Activated CD4-positive, alpha-beta T cell treated with anti-CD3 and anti-CD28 coated beads for 36 hours (primary cell): ENCODE measurements around the gene COQ9. TPM values are rescaled to one million over a fixed set of nuclear protein-coding genes. Genes with fewer than 3 reads are reported as not detected.
A peak's percentile ranks its signal among the peaks of the same experiment; 100 is the strongest.
"Not testable (repeated sequence)": the region's sequence is repeated elsewhere in the genome, so short reads cannot be mapped to it uniquely, and the experiment has no call there.

ENCODE experiments used
- ATAC-seq: fragments of 200-7000 bp; cut with Tn5 transposase; one replicate; pipeline ENCODE4 v1.10.0; 2021; ENCODE audit warnings: mild to moderate bottlenecking, moderate library complexity
- CTCF ChIA-PET: fragments of 350-600 bp; sonication (Branson Sonifier 250); formaldehyde crosslinking; loops from one replicate; lab custom pipeline; 2021; ENCODE audit warnings: antibody characterized with exemption; lab: Charles Lee
- POLR2A ChIA-PET: fragments of 350-600 bp; sonication (Branson Sonifier 250); formaldehyde crosslinking; loops from one replicate; lab custom pipeline; 2021; ENCODE audit warnings: antibody characterized with exemption, inconsistent platforms; lab: Charles Lee
- DNase-seq: peaks from one replicate; pipeline ENCODE4 v3.0.0-alpha.2; 2020
- H3K27ac Mint-ChIP-seq: one replicate; pipeline ENCODE4 v1.8.0; 2021; ENCODE audit warnings: mixed read lengths
- H3K27me3 Mint-ChIP-seq: one replicate; pipeline ENCODE4 v1.8.0; 2021; ENCODE audit warnings: mixed read lengths
- H3K36me3 Mint-ChIP-seq: one replicate; pipeline ENCODE4 v1.8.0; 2021; ENCODE audit warnings: low read depth, mixed read lengths
- H3K4me1 Mint-ChIP-seq: one replicate; pipeline ENCODE4 v1.8.0; 2021; ENCODE audit warnings: mixed read lengths
- H3K4me3 Mint-ChIP-seq: one replicate; pipeline ENCODE4 v1.8.0; 2021; ENCODE audit warnings: mild to moderate bottlenecking, moderate library complexity, mixed read lengths
- H3K9me3 Mint-ChIP-seq: one replicate; pipeline ENCODE4 v1.8.0; 2021; ENCODE audit warnings: low read depth, mixed read lengths
- intact Hi-C, 2 experiments: fragments of 100-400 bp; cut with DNase I in 1 of 2; cut with micrococcal nuclease in 1 of 2; formaldehyde crosslinking; loops; one replicate each; pipeline versions ENCODE4 v1.14.2 to v1.15.1; 2022 to 2024; cut with DNase I, micrococcal nuclease
- total RNA-seq, 2 experiments: library from RNA; stranded (reverse); gene quantifications; one replicate each; pipeline ENCODE4 v1.2.3, GENCODE V29; 2021

COQ9 gene
- total RNA-seq, 2 experiments from 2014 or later = 39.4 to 52.1 TPM

DNA sequence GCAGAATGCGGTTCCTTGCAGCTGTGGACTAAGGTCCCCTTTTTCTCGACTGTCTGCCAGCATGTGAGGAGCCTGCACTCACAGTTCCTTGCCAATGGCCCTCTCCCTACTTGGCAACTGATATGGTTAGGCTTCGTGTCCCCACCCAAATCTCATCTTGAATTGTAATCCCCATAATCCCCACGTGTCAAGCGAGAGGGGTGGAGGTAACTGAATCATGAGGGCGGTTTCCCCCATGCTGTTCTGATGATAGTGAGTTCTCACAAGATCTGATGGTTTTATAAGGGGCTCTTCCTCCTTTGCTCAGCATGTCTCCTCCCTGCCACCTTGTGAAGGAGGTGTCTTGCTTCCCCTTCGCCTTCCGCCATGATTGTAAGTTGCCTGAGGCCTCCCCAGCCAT lies 20.0 kb upstream of the COQ9 start:
- ATAC-seq (no peak), DNase-seq (no peak)
- Mint-ChIP-seq H3K27ac (no peak overlapping the region), H3K9me3 (no peaks in the 10 kb centered on the region), H3K4me1 (peaks cover under 1% of the 10 kb centered on the region), H3K36me3 (peaks cover 35% of the 10 kb centered on the region), H3K27me3 (no peaks in the 10 kb centered on the region), H3K4me3 (no peak overlapping the region)
- ChIA-PET POLR2A (no interaction called here), CTCF (interaction anchor here (0.7 to 1.5 kb wide), 2 partner anchors 9 to 24 kb away, joined by 3 to 6 read pairs; no protein-coding TSS in a partner anchor)
- intact Hi-C loops = no loop called here

DNA sequence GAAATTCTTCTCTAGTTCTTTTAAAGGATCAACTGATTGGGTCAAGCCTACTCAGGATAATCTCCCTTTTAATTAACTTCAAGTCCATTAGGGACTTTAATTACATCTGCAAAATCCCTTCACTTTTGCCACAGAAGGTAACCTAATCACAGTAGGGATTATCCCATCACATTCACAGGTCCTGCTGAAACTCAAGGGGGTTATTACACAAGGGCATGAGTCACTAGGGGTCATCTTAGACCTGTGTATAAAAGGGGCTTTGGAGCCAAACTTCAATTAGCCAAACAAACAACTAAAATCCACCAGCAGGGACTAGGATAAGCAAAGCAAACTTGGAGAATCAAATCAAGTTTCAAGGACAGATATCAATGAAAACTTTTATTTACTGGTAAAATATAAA lies 19.5 kb upstream of the COQ9 start:
- Mint-ChIP-seq H3K4me1 (peaks cover 5% of the 10 kb centered on the region), H3K36me3 (peaks cover 40% of the 10 kb centered on the region), H3K27ac (no peak overlapping the region), H3K9me3 (no peaks in the 10 kb centered on the region), H3K4me3 (no peak overlapping the region), H3K27me3 (no peaks in the 10 kb centered on the region)
- ChIA-PET CTCF (no interaction called here), POLR2A (no interaction called here)
- ATAC-seq (no peak), DNase-seq (no peak)
- intact Hi-C loops = no loop called here

DNA sequence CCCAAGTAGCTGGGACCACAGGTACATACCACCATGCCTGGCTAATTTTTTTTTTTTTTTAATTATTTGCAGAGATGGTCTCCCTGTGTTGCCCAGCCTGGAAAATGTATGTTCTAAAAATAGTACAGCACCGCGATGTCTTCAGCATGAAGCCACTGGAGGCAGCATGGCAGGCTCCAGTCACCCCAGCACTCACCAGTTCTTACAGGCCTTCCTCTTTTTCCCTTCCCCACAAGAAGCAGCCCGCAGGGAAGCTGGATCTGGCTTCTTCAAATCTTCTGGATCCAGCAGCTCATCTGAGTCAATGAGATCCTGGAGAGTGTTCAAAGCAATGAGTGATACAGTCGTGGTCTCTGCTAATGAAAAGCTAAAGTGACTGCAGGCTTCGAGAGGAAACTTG lies 16.3 kb upstream of the COQ9 start:
- DNase-seq = no peak
- Mint-ChIP-seq H3K27me3 (no peaks in the 10 kb centered on the region), H3K36me3 (peaks cover 62% of the 10 kb centered on the region), H3K4me3 (no peak overlapping the region), H3K9me3 (no peaks in the 10 kb centered on the region), H3K27ac (no peak overlapping the region), H3K4me1 (peaks cover 28% of the 10 kb centered on the region)
- ChIA-PET CTCF (interaction anchor here (0.8 to 1.7 kb wide), 3 partner anchors 11 to 130 kb away, joined by 3 to 10 read pairs (median 5); no protein-coding TSS in a partner anchor), POLR2A (no interaction called here)
- intact Hi-C loops = no loop called here
- ATAC-seq = no peak

DNA sequence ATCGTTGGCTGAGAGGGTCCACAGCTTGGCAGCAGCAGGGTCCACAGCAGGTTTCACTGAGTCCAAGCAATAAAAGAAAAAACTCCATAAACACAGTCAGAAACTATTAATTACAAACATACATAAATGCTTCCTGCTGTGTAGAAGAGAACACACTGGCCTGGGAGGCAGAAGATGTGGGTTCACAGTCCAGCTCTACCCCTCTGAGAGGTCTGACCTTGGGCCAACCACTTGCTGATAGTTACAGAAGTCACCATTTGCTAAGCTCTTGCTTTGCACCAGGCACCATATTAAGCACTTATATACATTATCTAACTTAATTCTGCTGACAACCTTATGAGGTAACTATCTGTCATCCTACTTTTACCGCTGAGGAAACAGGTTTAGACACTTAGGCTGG lies 14.8 kb upstream of the COQ9 start:
- peak overlapping the region; percentile 69 for H3K27ac Mint-ChIP-seq
- H3K27me3 Mint-ChIP-seq = no peaks in the 10 kb centered on the region
- POLR2A ChIA-PET = no interaction called here
- H3K36me3 Mint-ChIP-seq = peaks cover 62% of the 10 kb centered on the region
- ATAC-seq (no peak), DNase-seq (no peak)
- intact Hi-C loops = no loop called here
- CTCF ChIA-PET = interaction anchor here (0.7 to 2.7 kb wide), 9 partner anchors 8 to 196 kb away, joined by 3 to 14 read pairs (median 4); no protein-coding TSS in a partner anchor
- H3K9me3 Mint-ChIP-seq = no peaks in the 10 kb centered on the region
- H3K4me1 Mint-ChIP-seq = peaks cover 28% of the 10 kb centered on the region
- H3K4me3 Mint-ChIP-seq = no peak overlapping the region

DNA sequence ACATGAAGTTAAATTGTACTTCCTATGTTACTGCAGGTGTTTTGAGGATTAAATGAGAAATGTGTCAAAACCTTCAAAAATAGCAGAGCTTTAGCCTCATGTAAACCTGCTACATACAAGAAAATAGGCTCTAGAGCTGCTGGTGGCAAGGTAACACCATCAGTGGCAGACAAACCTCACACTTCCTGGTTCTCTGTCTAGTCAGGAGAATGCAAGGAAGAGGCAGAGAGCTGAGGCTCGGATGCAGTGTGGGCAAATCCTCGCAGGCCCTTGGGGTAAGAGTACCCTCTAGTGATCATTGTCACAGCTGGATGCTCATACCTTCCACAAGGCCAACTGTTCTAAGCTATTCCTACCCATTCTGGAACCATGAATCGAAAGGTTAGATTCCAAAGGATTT lies 14.3 kb upstream of the COQ9 start:
- ChIA-PET CTCF (interaction anchor here (0.7 to 2.7 kb wide), 8 partner anchors 9 to 197 kb away, joined by 3 to 14 read pairs (median 4); no protein-coding TSS in a partner anchor), POLR2A (no interaction called here)
- peak overlapping the region; percentile 49 for H3K27ac Mint-ChIP-seq
- no peaks in the 10 kb centered on the region for H3K9me3 Mint-ChIP-seq
- H3K27me3 Mint-ChIP-seq = no peaks in the 10 kb centered on the region
- intact Hi-C loops = no loop called here
- peaks cover 28% of the 10 kb centered on the region for H3K4me1 Mint-ChIP-seq
- no peak for DNase-seq
- peaks cover 64% of the 10 kb centered on the region for H3K36me3 Mint-ChIP-seq
- no peak overlapping the region for H3K4me3 Mint-ChIP-seq
- no peak for ATAC-seq

DNA sequence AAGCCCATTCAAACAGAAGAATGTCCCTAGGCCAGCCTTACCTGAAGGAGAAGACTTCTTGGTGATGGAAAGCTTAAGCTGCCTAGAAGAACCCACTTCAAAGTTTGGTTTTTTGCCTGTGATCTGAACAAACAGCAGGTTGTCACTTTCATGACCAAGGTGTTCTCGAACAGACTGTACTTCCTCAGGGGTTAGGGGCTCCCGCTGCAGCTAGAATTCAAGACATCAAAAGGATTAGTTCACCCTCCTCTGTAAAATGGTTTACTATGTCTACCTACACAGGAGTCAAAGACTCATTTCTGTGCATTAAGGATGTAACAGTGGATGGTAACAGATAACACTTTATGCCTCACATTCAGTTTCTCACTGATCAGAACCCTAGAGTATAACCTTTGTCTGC lies 13.3 kb upstream of the COQ9 start:
- CTCF ChIA-PET = interaction anchor here (1.2 to 2.7 kb wide), 4 partner anchors 13 to 134 kb away, joined by 3 to 14 read pairs (median 6); partner anchors contain the start of genes CIAPIN1 and COQ9
- DNase-seq = no peak
- Mint-ChIP-seq H3K4me3 (no peak overlapping the region), H3K36me3 (peaks cover 61% of the 10 kb centered on the region), H3K27me3 (no peaks in the 10 kb centered on the region), H3K4me1 (peaks cover 28% of the 10 kb centered on the region), H3K9me3 (no peaks in the 10 kb centered on the region), H3K27ac (peak overlapping the region; percentile 49)
- ATAC-seq = peak; percentile 51
- intact Hi-C loops = no loop called here
- POLR2A ChIA-PET = no interaction called here

DNA sequence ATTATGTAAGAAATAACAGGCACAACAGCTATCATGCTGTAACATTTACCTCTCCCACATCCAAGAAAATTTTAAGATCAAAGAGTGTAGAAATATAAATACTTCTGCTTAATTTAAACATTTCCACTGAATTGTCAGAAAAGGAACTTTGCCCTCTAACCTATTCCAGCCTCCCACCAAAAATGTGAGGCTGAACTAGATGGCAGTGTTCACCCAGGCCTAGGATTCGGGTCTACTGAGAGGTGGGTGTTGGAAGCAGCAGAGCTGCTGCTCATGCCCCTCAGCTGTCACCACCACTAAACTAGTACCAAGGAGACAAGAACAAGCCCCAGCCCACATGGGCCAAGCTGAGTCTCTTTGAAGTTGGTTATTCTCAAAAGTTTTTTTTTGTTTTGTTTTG lies 11.4 kb upstream of the COQ9 start:
- Mint-ChIP-seq H3K4me1 (peaks cover 28% of the 10 kb centered on the region), H3K9me3 (peaks cover 10% of the 10 kb centered on the region), H3K27me3 (no peaks in the 10 kb centered on the region), H3K27ac (no peak overlapping the region), H3K36me3 (peaks cover 66% of the 10 kb centered on the region), H3K4me3 (no peak overlapping the region)
- CTCF ChIA-PET = interaction anchor here (0.8 to 1.1 kb wide), 2 partner anchors 11 to 17 kb away, joined by 3 read pairs; no protein-coding TSS in a partner anchor
- DNase-seq (no peak), ATAC-seq (no peak)
- intact Hi-C loops = no loop called here
- POLR2A ChIA-PET = interaction anchor here (0.7 kb wide), 1 partner anchor 314 kb away, joined by 6 read pairs; no protein-coding TSS in a partner anchor

DNA sequence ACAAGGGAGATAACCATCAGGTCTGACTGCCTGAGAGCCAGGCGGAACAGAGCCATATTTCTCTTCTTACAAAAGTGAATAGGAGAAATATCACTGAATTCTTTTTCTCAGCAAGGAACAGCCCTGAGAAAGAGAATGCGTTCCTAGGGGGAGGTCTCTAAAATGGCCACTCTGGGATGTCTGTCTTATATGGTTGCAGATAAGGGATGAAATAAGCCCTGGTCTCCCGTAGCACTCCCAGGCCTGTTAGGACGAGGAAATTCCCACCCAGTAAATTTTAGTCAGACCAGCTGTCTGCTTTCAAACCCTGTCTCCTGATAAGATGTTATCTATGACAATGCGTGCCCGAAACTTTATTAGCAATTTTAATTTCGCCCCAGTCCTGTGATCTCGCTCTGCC lies 7.3 kb upstream of the COQ9 start:
- POLR2A ChIA-PET, ATAC-seq, H3K4me3 Mint-ChIP-seq, H3K27ac Mint-ChIP-seq, DNase-seq, H3K27me3 Mint-ChIP-seq: not testable (repeated sequence)
- Mint-ChIP-seq H3K9me3 (peaks cover 12% of the 10 kb centered on the region), H3K36me3 (peaks cover 58% of the 10 kb centered on the region), H3K4me1 (peaks cover 12% of the 10 kb centered on the region)
- intact Hi-C loops = loop anchor here in 1 of 2 experiments (10.0 kb wide), 1 partner anchor 1185 kb away; the partner anchor contains the start of gene CNOT1
- CTCF ChIA-PET = interaction anchor here (1.6 kb wide), 1 partner anchor 23 kb away, joined by 6 read pairs; no protein-coding TSS in a partner anchor

DNA sequence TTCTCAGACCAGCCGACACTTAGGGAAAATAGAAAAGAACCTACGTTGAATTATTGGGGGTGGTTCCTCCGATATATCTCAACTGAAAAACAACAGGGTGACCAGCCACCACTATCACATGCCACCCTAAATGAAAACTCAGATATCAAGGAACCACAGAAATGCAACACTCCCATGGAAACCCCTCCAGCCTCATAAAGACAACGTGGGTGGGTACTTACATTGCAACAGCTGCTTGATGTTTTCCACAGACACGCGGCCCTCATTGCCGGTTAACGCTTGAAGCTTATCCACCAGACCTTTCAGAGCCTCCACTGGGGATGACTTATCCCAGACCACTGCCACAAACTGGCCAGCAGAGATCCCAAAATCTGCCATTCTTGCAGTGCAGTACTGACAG lies 6.7 kb upstream of the COQ9 start:
- peaks cover 53% of the 10 kb centered on the region for H3K36me3 Mint-ChIP-seq
- intact Hi-C loops = loop anchor here in 1 of 2 experiments (10.0 kb wide), 1 partner anchor 1184 kb away; the partner anchor contains the start of gene CNOT1
- POLR2A ChIA-PET, H3K27ac Mint-ChIP-seq, H3K27me3 Mint-ChIP-seq, CTCF ChIA-PET, H3K4me3 Mint-ChIP-seq, DNase-seq, ATAC-seq: not testable (repeated sequence)
- H3K4me1 Mint-ChIP-seq = peaks cover 13% of the 10 kb centered on the region
- H3K9me3 Mint-ChIP-seq = peaks cover 12% of the 10 kb centered on the region

DNA sequence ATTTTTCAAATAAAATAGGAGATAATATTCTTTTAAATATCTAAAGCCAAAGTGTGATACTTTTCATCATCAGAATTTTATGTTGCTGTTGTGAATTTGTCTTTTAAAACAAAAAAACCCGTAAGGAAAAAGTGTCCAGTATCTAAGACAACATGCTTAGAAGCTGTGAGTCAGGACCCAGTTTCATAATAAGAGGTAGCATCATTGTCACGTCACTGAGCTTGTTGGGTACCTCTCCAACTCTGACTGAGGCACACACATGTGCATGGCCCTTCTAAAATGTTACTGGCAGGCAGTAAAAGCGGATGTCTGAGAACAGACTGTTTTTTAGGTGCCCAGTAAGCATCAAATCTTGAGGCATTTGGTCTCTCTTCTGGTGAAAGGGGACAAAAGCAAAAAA lies 2.6 kb upstream of the COQ9 start:
- H3K9me3 Mint-ChIP-seq = peaks cover 10% of the 10 kb centered on the region
- no peaks in the 10 kb centered on the region for H3K27me3 Mint-ChIP-seq
- ChIA-PET POLR2A (interaction anchor here (0.7 to 0.8 kb wide), 2 partner anchors 101 to 144 kb away, joined by 3 read pairs; no protein-coding TSS in a partner anchor), CTCF (interaction anchor here (0.6 to 6.1 kb wide), 10 partner anchors 8 to 313 kb away, joined by 3 to 63 read pairs (median 4); partner anchors contain the start of gene POLR2C)
- DNase-seq = no peak
- ATAC-seq = no peak
- peaks cover 36% of the 10 kb centered on the region for H3K36me3 Mint-ChIP-seq
- intact Hi-C loops = loop anchor here in 1 of 2 experiments (5.0 to 10.0 kb wide), 4 partner anchors 512 to 1180 kb away; partner anchors contain the start of genes CFAP20, CNOT1, HERPUD1 and USB1
- peak overlapping the region; percentile 32 for H3K4me3 Mint-ChIP-seq
- peaks cover 30% of the 10 kb centered on the region for H3K4me1 Mint-ChIP-seq
- no peak overlapping the region for H3K27ac Mint-ChIP-seq

DNA sequence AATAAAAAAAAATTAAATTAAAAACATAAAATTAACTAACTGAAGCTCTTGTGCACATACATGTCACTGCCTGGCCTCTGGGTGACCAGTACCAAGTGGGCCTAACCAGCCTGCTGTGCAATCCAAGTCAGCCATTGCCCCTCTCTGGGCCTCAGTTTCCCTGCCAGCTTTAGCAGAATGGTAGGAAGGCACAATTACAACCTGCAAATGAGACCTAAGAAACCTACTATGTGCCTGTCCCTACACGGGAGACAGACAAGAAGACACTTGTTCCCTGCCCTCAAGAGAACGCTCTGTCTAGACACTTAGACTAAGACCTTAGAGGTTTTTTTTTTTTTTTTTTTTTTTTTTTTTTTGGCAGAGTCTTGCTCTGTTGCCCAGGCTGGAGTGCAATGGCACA lies 1.8 kb upstream of the COQ9 start:
- intact Hi-C loops = loop anchor here in 1 of 2 experiments (5.0 to 10.0 kb wide), 4 partner anchors 513 to 1179 kb away; partner anchors contain the start of genes CFAP20, CNOT1, HERPUD1 and USB1
- Mint-ChIP-seq H3K9me3 (peaks cover 2% of the 10 kb centered on the region), H3K27ac (no peak overlapping the region), H3K27me3 (no peaks in the 10 kb centered on the region), H3K4me3 (no peak overlapping the region), H3K36me3 (peaks cover 30% of the 10 kb centered on the region), H3K4me1 (peaks cover 32% of the 10 kb centered on the region)
- POLR2A ChIA-PET = no interaction called here
- DNase-seq (no peak), ATAC-seq (no peak)
- CTCF ChIA-PET = interaction anchor here (0.6 to 6.1 kb wide), 6 partner anchors 10 to 1494 kb away, joined by 3 to 63 read pairs (median 4); partner anchors contain the start of gene POLR2C
